T-helper 1 cell (primary cell): Measurements from ENCODE around the gene AP1M2.
"Not testable (repeated sequence)": the region's sequence is repeated elsewhere in the genome, so short reads cannot be mapped to it uniquely, and the experiment has no call there.

Experiments used
- DNase-seq, 5 donors: peaks; one replicate each; pipeline ENCODE4 v3.0.0-alpha.2; 2012 to 2020

AP1M2 gene

DNA sequence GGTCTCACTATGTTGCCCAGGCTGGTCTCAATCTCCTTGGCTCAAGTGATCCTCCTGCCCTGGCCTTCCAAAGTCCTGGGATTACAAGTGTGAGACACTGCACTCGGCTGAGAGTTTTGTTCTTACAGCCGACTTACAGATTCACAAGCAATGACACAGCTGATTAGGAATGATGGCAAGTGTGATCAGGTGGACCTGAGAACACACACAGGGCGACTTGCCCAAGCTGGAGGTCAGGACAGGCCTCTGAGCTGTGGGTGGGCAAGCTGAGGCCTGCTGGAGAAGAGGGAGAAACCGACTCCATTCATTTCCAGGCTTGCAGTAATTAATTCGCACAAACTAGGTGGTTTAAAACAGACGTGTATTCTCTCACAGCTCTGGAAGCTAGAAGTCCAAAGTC lies 51.5 kb downstream of the AP1M2 start:
- no peak for DNase-seq

DNA sequence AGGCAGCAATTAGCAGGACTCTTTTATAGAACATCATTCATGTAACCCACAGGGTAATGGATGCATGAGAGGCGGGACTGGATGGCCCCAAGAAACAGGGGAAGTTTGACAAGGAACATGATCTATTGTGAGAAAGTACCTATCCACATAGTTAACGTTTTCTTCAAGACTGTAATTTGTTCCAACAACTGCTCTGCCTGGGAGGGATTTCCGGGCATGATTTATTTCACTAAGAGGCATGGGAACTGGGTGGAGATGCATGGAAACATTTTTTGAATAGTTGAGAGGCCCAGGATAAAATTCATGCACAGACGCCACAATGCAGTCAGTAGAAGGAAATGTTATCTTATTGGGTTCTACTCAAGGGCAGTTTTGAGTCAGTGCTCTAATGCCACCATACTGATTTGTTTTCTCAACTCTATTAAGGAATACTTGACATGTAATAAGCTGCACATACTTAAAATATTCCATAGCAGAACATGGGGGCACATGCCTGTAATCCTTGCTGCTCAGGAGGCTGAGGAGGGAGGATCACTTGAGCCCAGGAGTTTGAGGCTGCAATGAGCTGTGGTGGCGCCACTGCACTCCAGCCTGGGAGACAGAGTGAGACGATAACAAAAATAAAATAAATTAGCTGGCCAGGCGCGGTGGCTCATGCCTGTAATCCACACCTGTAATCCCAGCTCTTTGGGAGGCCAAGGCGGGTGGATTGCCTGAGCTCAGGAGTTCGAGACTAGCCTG lies 53.3 kb downstream of the AP1M2 start:
- no peak for DNase-seq

DNA sequence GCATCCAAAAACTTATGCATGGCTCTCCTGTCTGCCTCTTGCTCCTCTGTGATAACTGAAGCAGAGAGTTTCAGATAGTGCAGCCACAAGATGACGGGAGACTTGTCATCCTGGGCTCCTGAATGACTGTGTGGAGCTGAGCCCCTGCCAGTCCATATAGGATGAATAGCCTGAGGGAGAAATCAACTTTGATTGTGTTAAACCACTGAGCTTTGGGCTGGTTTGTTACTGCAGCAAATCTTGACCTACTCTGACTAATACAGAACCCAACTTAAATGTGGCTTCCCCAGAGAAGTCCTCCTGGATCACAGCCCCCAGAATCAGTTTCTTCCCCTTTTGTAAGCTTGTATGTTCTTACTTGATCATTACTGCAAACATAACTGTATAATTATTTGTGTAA lies 54.7 kb downstream of the AP1M2 start:
- no peak for DNase-seq

DNA sequence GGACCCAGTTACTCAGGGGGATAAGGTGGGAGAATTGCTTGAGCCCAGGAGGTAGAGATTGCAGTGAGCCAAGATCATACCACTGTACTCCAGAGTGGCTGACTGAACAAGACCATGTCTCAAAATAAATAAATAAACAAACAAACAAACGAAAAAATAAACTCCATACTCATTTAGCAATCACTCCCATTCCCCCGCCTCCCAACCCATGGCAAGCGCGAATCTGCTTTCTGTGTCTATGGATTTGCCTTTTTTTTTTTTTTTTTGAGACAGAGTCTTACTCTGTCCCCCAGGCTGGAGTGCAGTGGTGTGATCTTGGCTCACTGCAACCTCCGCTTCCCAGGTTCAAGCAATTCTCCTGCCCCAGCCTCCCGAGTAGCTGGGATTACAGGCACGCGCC lies 60.2 kb downstream of the AP1M2 start:
- not testable (repeated sequence) for DNase-seq

DNA sequence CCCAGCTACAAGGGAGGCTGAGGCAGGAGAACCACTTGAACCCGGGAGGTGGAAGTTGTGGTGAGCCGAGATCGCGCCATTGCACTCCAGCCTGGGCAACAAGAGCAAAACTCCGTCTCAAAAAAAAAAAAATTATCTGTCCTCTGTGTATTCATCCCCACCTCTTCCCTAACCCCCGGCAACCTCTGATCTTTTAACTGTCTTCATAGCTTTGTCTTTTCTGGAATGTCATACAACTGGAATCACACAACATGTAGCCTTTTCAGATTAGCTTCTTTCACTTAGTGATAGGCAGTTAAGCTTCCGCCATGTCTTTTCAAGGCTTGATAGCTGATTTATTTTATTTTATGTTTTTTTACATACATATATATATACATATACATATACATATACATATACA lies 61.5 kb downstream of the AP1M2 start:
- DNase-seq: no peak

DNA sequence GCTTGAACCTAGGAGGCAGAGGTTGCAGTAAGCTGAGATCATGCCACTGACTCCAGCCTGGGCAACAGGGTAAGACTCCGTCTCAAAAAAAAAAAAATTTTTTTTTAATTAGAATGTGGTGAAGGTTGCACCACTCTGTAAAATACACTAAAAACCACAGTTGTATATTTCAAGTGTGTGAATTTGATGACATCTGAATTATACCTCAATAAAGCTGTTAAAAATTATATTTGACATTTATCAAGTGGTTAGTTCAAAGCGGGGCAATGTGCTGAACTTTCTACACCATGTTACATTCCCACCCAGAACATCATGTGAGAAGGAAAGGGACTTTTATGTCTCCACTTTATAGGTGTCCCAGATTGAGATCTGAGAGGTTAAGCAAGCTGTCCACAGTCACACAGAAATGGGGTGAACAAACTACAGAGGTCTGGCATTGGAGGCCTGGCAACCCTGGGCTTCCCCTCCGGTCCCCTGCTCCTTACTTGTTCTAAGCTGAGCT lies 63.9 kb downstream of the AP1M2 start:
- DNase-seq: no peak
